GM12873 (cell line): ENCODE measurements around the gene GPR65.

Experiments
- TF ChIP-seq, protein P1 (sequence below): IDR thresholded peaks from 2 replicates; pipeline ENCODE4 v1.5.1; 2012; ENCODE audit warnings: low read depth, mild to moderate bottlenecking, moderate library complexity, low read length, control low read depth; ENCODE audit not compliant: insufficient read depth; ENCODE audit errors: missing control alignments

Gene GPR65, protein sequence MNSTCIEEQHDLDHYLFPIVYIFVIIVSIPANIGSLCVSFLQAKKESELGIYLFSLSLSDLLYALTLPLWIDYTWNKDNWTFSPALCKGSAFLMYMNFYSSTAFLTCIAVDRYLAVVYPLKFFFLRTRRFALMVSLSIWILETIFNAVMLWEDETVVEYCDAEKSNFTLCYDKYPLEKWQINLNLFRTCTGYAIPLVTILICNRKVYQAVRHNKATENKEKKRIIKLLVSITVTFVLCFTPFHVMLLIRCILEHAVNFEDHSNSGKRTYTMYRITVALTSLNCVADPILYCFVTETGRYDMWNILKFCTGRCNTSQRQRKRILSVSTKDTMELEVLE

GRCh38 chr14:88005050-88005481 lies at the start of gene GPR65:
TSS of gene GPR65 (plus strand) at chr14:88005135. CDS start at chr14:88010848, 5,713 bp downstream.
- TF ChIP-seq, protein P1, sequence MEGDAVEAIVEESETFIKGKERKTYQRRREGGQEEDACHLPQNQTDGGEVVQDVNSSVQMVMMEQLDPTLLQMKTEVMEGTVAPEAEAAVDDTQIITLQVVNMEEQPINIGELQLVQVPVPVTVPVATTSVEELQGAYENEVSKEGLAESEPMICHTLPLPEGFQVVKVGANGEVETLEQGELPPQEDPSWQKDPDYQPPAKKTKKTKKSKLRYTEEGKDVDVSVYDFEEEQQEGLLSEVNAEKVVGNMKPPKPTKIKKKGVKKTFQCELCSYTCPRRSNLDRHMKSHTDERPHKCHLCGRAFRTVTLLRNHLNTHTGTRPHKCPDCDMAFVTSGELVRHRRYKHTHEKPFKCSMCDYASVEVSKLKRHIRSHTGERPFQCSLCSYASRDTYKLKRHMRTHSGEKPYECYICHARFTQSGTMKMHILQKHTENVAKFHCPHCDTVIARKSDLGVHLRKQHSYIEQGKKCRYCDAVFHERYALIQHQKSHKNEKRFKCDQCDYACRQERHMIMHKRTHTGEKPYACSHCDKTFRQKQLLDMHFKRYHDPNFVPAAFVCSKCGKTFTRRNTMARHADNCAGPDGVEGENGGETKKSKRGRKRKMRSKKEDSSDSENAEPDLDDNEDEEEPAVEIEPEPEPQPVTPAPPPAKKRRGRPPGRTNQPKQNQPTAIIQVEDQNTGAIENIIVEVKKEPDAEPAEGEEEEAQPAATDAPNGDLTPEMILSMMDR, result no peak

DNA sequence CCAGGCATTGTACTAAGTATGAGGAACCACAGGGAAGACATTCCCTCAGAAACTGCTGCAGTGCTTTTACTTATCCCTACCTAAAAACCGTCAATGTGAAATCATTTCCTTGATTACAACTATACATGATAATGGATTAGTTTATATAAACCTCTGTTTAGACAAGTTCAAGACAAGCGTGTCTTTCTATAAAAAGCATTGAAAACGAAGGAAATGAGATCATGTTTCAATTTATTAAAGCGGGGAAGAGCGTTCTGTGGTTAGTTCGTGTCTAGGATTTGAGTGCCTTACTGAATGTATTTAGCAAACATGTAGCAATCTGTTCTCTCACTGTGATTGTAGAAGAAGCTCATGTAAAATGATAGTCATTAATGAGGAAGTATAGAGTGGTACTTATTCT lies 49.4 kb upstream of the GPR65 start:
- TF ChIP-seq, protein P1, result no peak

- TF ChIP-seq, protein P1, result no peak
These were observed 44.7 kb upstream of the GPR65 start for GRCh38 chr14:87960013-87960787.

DNA sequence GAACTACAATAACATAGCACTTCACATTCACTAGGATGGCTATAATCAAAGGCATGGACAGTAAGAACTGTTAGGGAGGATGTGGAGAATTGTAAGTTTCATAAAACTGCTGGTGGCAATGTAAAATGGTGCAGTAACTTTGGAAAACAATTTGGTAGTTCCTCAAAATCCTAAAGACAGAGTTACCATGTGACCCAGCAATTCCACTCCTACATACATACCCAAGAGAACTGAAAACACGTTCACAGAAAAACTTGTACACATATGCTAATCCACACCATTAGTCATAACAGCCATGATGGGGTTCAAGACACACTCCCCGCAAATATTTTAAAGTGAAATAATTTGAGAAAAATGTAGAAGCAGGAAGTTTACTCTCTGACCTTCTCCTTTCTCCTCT lies 43.7 kb upstream of the GPR65 start:
- TF ChIP-seq, protein P1, result no peak

- TF ChIP-seq, protein P1, result no peak
These were observed 38.1 kb upstream of the GPR65 start for GRCh38 chr14:87966816-87967215.

DNA sequence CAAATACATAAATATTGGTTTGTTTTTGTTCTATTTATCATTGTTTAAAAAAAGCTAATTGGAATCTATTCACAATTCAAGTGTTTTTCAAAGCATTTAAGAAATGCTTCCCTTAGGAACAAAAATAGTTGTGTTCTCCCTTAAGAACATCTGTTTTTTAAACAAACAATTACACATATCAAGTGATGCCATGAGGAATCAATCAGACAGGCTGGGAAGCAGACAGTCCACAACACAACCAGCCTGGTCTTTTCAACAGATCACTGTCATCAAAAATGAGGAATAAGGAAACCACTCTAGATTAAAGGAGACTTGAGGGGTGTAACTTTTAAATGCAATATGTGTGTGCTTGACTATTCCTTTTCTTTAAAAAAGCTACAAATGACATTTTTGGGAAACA lies 37.4 kb upstream of the GPR65 start:
- TF ChIP-seq, protein P1, result no peak

- TF ChIP-seq, protein P1, result no peak
These were observed 33.9 kb upstream of the GPR65 start for GRCh38 chr14:87971010-87971409.
